HUDEP-2 (cell line): ENCODE results near the gene ADAMTSL5.
"Not testable (repeated sequence)": the region's sequence is repeated elsewhere in the genome, so short reads cannot be mapped to it uniquely, and the experiment has no call there.

Experiments
- DNase-seq, 76 experiments: peaks; one replicate each; lab custom pipeline; 2025; ENCODE audit not compliant: unreplicated experiment in 76 of 76; lab: John Stamatoyannopoulos, UW

ADAMTSL5 gene

GRCh38 chr19:1514295-1514661 lies 1.5 kb upstream of the ADAMTSL5 start:
- DNase-seq: no peak

GRCh38 chr19:1513499-1514294 lies 878 bp upstream of the ADAMTSL5 start:
- peak in 63 of 76 experiments; percentile 28 to 89 (median 67) for DNase-seq

DNA sequence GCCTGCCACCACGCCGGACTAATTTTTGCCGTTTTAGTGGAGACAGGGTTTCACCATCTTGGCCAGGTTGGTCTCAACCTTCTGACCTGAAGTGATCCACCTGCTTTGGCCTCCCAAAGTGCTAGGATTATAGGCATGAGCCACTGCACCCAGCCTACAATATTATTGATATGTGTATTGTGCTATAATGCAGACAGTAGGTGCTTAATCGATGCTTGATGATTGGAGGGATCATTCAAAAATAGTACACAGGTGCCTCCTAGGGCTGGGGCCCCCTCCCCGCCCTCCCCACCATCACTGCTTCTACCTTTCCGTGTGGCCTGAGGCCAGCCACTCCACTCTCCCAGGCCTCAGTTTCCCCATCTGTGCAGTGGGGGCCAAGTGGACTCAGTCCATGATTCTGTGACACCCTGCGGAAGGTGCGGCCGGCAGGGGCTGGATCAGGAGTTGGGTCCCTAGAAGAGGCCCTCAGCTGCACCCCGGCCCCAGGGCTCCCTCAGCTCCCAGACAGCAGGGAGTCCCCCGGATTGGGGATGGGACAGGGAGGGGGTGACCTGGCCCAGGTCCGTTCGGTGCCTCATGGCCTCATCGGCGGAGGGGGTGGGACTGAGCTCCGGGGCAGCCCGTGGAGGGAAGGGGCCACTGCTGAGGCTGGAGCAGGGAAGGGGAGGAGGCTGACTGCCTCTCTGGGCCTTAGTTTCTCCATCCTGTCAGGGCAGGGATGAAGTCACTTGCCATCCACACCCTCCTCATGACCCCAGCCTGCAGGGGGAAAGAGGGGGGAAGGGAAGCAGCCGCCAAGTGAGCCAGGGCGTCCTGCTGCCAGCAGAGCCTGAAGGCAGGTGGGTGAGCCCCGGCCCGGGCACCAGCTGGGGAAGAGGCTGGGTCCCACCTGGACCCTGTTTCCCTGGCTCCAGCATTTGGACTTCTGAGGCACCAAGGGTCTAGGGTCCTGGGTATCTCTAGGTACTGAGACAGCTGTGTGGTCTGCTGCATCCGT lies 1.2 kb downstream of the ADAMTSL5 start:
- DNase-seq: no peak

DNA sequence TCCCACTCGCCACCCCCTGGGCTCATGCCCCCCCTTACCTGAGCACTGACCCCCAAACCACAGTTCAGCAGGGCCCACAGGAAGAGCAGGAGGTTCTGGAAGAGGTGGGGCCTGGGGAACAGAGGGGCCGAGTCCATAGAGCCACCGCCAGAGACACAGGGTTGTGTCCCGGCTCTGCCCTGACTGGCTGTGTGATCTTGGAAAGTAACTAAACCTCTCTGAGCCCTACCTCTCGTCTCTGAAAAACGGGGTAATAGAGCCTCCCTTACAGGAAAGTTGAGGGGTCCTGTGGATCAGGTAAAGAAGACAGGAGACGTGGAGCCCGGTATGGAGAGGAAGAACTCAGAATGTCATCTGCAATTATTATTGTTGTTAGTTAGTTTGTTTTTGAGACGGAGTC lies 2.0 kb downstream of the ADAMTSL5 start:
- DNase-seq: no peak

DNA sequence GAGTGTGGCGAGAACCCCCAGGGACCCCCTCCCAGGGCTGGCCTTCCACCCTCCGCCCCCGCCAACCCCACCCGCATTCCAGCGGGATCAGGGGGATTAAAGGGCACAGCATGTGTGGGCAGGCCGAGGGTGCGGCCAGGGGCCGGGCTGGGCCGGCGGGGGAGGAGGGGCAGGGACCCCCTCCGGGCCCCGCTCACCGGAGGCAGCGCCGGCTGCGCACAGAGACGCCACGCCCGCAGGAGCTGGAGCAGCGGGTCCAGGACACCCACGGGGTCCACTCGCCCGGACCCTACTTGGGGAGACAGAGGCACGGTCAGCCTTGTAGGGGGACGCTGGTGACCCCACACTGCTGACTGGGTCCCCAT lies 2.4 kb downstream of the ADAMTSL5 start:
- no peak for DNase-seq

GRCh38 chr19:1509602-1510441 lies 3.0 kb downstream of the ADAMTSL5 start:
- no peak for DNase-seq

- peak in 1 of 76 experiments; percentile 63 for DNase-seq
These were observed 4.3 kb downstream of the ADAMTSL5 start for GRCh38 chr19:1508507-1508856.

DNA sequence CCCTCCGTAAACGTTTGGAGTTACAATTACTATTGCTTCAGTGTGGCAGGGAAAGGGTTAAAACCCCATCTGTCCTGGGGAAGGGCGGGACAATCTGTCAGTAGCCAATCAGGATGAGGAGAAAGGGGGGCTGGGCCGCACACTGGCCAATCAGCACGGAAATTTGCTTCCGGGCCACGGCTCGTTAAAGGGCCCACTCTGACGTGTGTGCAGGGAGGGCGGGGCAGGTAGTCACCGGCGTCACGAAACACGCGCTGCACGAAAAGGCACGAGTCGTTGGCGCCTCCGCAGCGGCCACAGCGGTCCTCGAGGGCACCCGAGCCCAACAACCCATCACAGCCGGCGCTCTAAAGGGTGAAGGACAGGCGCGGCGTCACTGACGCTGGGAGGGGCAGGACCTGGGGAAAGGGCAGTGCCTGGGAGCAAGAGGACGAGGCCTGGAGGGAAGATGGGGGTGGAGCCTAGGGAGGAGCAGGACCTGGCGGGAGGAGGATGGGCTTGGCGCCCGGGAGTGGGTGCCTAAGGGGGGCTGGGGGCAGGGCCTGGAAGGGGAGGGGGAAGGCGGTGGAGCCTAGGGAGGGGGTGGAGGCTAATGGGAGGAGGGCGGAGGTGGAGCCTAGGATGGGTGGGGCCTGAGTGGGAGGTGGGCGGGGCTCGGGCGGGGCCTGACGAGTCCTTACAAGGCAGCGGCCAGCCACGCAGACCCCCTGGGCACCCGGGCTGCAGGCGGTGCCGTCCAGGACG lies 4.9 kb downstream of the ADAMTSL5 start:
- DNase-seq: peak; percentile 67 to 99 (median 97)

GRCh38 chr19:1507192-1507660 lies 5.6 kb downstream of the ADAMTSL5 start:
- no peak for DNase-seq

DNA sequence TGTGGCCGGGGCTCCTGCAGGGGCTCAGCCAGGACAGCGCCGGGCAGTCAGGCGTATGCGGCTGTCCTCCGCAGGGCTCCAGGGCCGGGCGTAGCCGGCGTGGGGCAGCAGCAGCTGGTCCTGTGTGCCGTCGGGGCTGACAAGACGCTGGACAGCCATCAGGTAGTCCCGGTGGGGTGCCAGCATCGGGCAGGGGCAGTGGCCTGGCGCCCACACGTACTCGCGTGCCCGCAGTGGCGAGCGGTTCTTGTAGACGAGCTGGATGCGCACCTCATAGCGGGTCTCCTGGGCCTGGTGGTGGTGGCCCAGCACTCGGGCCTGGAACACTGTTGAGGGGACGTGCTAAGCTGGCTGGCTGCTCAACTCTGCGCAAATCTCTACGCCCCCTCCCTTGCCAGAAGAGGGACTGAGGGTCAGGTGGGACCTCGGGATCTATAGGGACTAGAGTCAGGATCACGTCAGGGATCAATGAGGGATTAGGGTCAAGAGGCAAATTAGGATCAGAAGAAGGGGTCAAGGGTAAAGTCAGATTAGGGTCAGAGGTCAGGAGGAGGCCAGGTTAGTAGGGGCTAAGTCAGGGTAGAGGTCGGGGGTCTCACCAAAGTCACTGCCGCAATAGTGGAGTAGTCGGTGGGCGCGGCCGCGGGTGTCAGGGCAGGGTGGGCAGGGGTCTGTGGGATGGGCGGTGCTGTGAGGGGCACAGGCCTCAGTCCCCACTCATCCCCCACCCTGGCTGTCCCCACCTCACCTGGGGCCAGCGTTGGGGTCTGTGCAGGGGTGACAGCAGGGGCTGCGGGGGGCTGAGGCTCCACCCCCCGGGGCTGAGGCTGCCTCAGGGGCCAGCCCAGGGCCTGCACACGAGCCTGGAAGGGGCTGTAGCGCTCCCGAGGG lies 6.6 kb downstream of the ADAMTSL5 start:
- DNase-seq: no peak

DNA sequence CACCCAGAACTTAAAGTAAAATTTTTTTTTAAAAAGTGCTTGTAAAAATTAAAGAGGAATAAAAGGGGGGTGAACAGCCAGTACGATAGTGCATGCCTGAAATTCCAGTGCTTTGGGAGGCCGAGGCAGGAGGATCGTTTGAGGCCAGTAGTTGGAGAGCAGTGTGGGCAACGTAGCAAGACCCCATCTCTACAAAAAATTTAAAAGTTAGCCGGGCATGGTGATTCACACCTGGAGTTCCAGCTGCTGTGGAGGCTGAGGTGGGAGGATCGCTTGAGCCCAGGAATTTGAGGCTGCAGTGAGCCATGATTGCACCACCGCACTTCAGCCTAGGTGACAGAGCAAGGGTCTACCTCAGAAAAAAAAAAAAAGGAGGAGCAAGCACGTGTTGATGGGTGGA lies 7.8 kb downstream of the ADAMTSL5 start:
- no peak for DNase-seq

DNA sequence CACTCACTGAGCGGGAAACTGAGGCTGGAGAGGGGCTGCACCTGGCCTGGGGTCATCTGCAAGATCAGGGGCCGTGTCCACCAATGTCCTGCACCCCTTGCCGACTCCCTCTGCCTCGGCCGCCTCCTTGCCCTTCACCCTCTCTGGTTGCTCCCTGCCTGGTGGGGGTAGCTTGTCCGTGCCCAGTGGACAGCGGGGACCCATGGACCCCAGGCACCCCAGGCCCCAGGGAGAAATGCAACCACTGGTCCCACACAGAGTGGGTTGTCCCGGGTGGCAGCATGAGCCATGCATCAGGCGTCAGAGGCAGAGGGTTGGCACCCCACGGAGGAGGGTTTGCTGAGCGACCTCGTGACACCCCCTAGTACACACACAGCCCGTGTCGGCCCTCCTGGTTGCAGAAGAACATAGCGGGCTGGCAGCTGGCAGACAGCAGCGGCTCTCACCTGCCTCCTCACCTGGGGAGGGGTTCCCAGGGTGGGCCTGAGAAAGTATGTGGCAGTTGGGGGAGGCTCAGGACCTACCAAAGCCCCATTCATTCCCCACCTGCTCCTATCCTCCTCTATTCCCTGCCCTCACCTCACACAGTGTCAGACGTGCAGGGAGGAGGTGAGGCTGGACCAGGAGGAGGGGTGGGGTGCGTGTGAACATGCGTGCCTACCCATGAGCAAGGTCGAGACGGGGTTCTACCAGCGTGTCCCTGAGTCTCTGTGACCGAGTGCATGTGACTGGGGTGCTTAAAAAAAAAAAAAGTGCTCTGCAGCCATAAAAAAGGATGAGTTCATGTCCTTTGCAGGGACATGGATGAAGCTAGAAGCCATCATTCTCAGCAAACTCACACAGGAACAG lies 8.7 kb downstream of the ADAMTSL5 start:
- no peak for DNase-seq

- peak in 63 of 76 experiments; percentile 18 to 83 (median 66) for DNase-seq
These were observed 9.5 kb downstream of the ADAMTSL5 start for GRCh38 chr19:1503089-1503924.

DNA sequence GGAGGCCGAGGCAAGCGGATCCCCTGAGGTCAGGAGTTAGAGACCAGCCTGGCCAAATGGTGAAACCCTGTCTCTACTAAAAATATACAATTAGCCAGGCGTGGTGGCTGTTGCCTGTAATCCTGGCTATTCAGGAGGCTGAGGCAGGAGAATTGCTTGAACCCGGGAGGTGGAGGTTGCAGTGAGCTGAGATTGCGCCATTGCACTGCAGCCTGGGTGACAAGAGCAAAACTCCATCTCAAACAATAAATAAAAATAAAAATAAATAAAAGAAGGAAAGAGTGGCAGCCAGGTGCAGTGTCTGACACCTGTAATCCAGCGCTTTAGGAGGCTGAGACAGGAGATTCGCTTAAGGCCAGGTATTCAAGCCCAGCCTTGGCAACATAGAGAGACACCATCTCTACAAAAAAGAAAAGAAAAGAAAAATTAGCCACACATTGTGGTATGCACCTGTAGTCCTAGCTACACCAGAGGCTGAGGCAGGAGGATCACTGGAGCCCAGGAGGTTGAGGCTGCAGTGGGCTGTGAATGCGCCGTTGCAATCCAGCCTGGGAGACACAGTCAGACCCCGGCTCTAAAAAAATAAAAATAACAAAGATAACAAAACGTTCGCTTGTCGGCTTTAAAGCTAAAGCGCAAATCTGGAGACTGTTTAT lies 10.3 kb downstream of the ADAMTSL5 start:
- DNase-seq: no peak

DNA sequence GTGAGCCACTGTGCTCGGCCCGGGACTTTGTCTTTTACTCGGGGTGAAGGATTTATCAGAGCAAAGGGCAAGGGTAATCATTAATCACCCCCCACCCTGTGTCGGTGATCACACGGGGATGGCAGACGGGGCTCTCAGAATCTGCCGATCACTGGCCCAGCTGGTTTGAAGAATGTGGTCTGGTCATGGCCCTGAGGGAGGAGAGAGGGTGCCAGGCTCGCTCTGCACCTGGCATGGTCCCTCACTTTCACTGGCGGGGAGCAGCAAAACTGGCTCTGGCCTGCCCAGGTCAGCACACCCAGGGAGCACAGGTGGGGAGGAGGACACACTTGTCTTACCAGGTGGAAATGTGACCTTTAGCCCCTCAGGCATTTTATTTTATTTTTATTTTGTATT lies 11.6 kb downstream of the ADAMTSL5 start:
- DNase-seq: no peak

DNA sequence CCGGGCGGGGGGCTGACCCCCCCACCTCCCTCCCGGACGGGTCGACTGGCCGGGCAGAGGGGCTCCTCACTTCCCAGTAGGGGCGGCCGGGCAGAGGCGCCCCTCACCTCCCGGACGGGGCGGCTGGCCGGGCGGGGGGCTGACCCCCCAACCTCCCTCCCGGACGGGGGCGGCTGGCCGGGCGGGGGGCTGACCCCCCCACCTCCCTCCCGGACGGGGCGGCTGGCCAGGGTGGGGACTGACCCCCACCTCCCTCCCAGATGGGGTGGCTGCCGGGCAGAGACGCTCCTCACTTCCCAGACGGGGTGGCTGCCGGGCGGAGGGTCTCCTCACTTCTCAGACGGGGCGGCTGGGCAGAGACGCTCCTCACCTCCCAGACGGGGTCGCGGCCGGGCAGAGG lies 13.6 kb downstream of the ADAMTSL5 start:
- not testable (repeated sequence) for DNase-seq
